Activated naive CD8-positive, alpha-beta T cell treated with anti-CD3 and anti-CD28 coated beads for 36 hours (primary cell): ENCODE data around the gene CTNND2. TPM values are rescaled to one million over a fixed set of nuclear protein-coding genes. Genes with fewer than 3 reads are reported as not detected.

Experiments
- DNase-seq: peaks from one replicate; pipeline ENCODE4 v3.0.0; 2021
- H3K27ac Mint-ChIP-seq: one replicate; pipeline ENCODE4 v1.8.0; 2022; ENCODE audit warnings: mild to moderate bottlenecking, moderate library complexity, mixed read lengths
- H3K27me3 Mint-ChIP-seq: one replicate; pipeline ENCODE4 v1.8.0; 2022; ENCODE audit warnings: mild to moderate bottlenecking, mixed read lengths
- H3K36me3 Mint-ChIP-seq: one replicate; pipeline ENCODE4 v1.8.0; 2021; ENCODE audit warnings: mild to moderate bottlenecking, mixed read lengths
- H3K4me1 Mint-ChIP-seq: one replicate; pipeline ENCODE4 v1.8.0; 2021; ENCODE audit warnings: mixed read lengths
- H3K4me3 Mint-ChIP-seq: one replicate; pipeline ENCODE4 v1.8.0; 2022; ENCODE audit warnings: mild to moderate bottlenecking, moderate library complexity, mixed read lengths
- H3K9me3 Mint-ChIP-seq: one replicate; pipeline ENCODE4 v1.8.0; 2022; ENCODE audit warnings: mixed read lengths
- total RNA-seq, 2 experiments: library from RNA; stranded (reverse); gene quantifications; one replicate each; pipeline ENCODE4 v1.2.3, GENCODE V29; 2021

The CTNND2 gene
- total RNA-seq, 2 experiments from 2014 or later, result not detected

DNA sequence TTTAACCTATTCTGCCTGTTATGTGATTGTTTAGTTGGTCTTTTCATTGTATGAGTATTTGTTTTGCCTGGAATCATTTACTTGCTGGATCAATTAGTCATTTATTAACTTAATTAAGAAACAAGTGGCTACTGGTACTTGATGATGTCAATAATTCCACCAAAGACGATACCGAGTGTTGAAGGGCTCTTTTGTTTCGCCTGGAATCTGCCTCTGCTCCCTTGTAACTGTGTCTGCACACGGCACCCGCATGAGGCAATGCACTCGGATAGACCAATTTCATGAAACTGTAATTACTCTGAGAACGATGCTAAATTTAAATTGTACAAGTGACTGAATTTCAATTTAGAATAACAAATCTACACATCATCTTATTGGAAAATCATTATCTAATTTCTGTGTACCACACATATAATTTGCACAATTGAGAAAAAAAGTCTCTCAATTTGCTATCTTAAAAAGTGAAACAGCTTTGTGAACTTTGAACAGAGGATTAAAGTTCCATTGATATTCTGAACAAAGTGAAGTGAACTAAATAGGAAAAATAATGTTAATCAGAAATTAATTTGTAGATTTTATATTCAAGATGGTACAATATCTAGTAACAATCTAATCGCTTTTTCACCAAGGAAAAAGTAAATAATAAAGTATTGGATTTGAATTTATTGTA, 143.2 kb downstream of the CTNND2 start:
- Mint-ChIP-seq H3K27me3 (no peaks in the 10 kb centered on the region), H3K4me1 (no peaks in the 10 kb centered on the region), H3K27ac (no peak overlapping the region), H3K36me3 (no peaks in the 10 kb centered on the region), H3K4me3 (no peak overlapping the region), H3K9me3 (peaks cover 19% of the 10 kb centered on the region)
- no peak for DNase-seq

DNA sequence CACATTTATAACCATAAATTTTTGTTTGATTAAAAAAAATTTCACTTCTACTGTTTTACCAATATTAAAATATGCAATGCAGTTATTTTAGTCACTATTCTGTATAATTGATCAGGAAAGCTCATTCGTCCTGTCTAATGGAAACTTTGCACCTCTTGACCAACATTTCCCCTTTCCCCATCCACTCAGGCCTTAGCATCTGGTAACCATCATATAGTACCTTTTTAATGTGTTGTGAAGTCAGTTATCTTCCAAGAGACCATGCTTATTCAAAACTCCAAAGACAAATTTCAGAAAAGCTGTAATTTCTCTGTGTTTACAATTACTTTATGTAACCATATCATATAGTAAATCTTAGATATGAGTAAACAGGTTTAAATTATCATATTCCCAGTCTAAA, 145.9 kb downstream of the CTNND2 start:
- H3K36me3 Mint-ChIP-seq, result no peaks in the 10 kb centered on the region
- peaks cover 15% of the 10 kb centered on the region for H3K9me3 Mint-ChIP-seq
- no peak overlapping the region for H3K4me3 Mint-ChIP-seq
- no peak overlapping the region for H3K27ac Mint-ChIP-seq
- H3K4me1 Mint-ChIP-seq, result no peaks in the 10 kb centered on the region
- no peak for DNase-seq
- no peaks in the 10 kb centered on the region for H3K27me3 Mint-ChIP-seq

GRCh38 chr5:11757661-11758060, 146.6 kb downstream of the CTNND2 start:
- Mint-ChIP-seq H3K9me3 (peaks cover 9% of the 10 kb centered on the region), H3K36me3 (no peaks in the 10 kb centered on the region), H3K27me3 (no peaks in the 10 kb centered on the region), H3K4me3 (no peak overlapping the region), H3K27ac (no peak overlapping the region), H3K4me1 (no peaks in the 10 kb centered on the region)
- no peak for DNase-seq

GRCh38 chr5:11737010-11737409, 167.2 kb downstream of the CTNND2 start:
- no peaks in the 10 kb centered on the region for H3K36me3 Mint-ChIP-seq
- H3K4me3 Mint-ChIP-seq, result no peak overlapping the region
- H3K27me3 Mint-ChIP-seq, result no peaks in the 10 kb centered on the region
- H3K4me1 Mint-ChIP-seq, result no peaks in the 10 kb centered on the region
- peaks cover 2% of the 10 kb centered on the region for H3K9me3 Mint-ChIP-seq
- no peak for DNase-seq
- no peak overlapping the region for H3K27ac Mint-ChIP-seq

DNA sequence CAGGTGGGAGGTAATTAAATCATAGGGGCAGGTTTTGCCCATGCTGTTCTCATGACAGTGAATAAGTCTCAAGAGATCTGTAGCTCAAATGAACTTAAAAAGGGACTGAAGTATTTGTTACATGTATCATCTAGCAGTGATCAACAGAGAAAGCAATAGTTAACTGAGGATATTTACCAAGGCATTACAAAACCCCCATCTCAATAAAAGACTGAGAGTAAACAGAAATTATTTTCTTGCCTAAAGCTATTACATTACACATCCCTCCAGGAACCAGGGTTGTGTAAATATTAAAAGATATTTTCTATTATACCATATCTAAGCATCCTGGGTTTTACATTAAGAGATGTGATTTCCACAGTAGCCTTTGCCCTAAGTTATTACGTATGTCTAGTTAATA, 169.9 kb downstream of the CTNND2 start:
- H3K9me3 Mint-ChIP-seq, result no peaks in the 10 kb centered on the region
- H3K27me3 Mint-ChIP-seq, result no peaks in the 10 kb centered on the region
- no peak overlapping the region for H3K4me3 Mint-ChIP-seq
- H3K36me3 Mint-ChIP-seq, result no peaks in the 10 kb centered on the region
- H3K27ac Mint-ChIP-seq, result no peak overlapping the region
- no peaks in the 10 kb centered on the region for H3K4me1 Mint-ChIP-seq
- no peak for DNase-seq

DNA sequence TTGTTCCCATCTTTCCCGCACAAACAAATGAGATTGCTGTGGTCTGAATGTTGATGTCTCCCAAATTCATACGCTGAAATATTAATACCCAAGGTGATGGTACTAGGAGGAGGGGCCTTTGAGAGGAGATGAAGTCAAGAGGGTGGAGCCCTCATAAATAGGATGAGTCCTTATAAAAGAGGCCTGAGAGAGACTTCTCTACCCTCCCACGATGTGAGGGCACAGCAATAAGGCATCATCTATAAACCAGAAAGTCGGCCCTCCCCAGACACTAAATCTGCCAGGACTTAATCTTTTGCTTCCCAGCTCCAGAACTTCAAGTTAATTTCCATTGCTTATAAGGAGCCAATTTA, 170.4 kb downstream of the CTNND2 start:
- H3K36me3 Mint-ChIP-seq, result no peaks in the 10 kb centered on the region
- H3K27me3 Mint-ChIP-seq, result no peaks in the 10 kb centered on the region

GRCh38 chr5:11733185-11733839, 170.9 kb downstream of the CTNND2 start:
- Mint-ChIP-seq H3K9me3 (no peaks in the 10 kb centered on the region), H3K27me3 (no peaks in the 10 kb centered on the region), H3K27ac (no peak overlapping the region), H3K36me3 (no peaks in the 10 kb centered on the region), H3K4me1 (no peaks in the 10 kb centered on the region), H3K4me3 (no peak overlapping the region)
- DNase-seq, result no peak

More for the DNA sequence above, 170.4 kb downstream of the CTNND2 start:
- Mint-ChIP-seq H3K4me1 (no peaks in the 10 kb centered on the region), H3K9me3 (no peaks in the 10 kb centered on the region), H3K4me3 (no peak overlapping the region), H3K27ac (no peak overlapping the region)
- no peak for DNase-seq

GRCh38 chr5:11724940-11725339, 179.3 kb downstream of the CTNND2 start:
- no peaks in the 10 kb centered on the region for H3K27me3 Mint-ChIP-seq
- H3K27ac Mint-ChIP-seq, result no peak overlapping the region
- H3K4me1 Mint-ChIP-seq, result no peaks in the 10 kb centered on the region
- no peak for DNase-seq
- H3K36me3 Mint-ChIP-seq, result peaks cover 1% of the 10 kb centered on the region
- H3K9me3 Mint-ChIP-seq, result no peaks in the 10 kb centered on the region
- H3K4me3 Mint-ChIP-seq, result no peak overlapping the region

- Mint-ChIP-seq H3K4me3 (no peak overlapping the region), H3K27me3 (no peaks in the 10 kb centered on the region), H3K27ac (no peak overlapping the region), H3K9me3 (no peaks in the 10 kb centered on the region), H3K36me3 (peaks cover 1% of the 10 kb centered on the region), H3K4me1 (no peaks in the 10 kb centered on the region)
- DNase-seq, result peak; percentile 2
Observed at GRCh38 chr5:11719888-11720481, 184.3 kb downstream of the CTNND2 start.

GRCh38 chr5:11715461-11716196, 188.6 kb downstream of the CTNND2 start:
- H3K27me3 Mint-ChIP-seq, result no peaks in the 10 kb centered on the region
- H3K4me1 Mint-ChIP-seq, result no peaks in the 10 kb centered on the region
- H3K36me3 Mint-ChIP-seq, result peaks cover 1% of the 10 kb centered on the region
- DNase-seq, result no peak
- H3K27ac Mint-ChIP-seq, result no peak overlapping the region
- no peak overlapping the region for H3K4me3 Mint-ChIP-seq
- no peaks in the 10 kb centered on the region for H3K9me3 Mint-ChIP-seq

- Mint-ChIP-seq H3K9me3 (no peaks in the 10 kb centered on the region), H3K4me1 (no peaks in the 10 kb centered on the region), H3K27me3 (no peaks in the 10 kb centered on the region), H3K4me3 (no peak overlapping the region), H3K36me3 (no peaks in the 10 kb centered on the region), H3K27ac (no peak overlapping the region)
- no peak for DNase-seq
Observed at GRCh38 chr5:11711932-11712331, 192.3 kb downstream of the CTNND2 start.

GRCh38 chr5:11709021-11709420, 195.2 kb downstream of the CTNND2 start:
- no peak overlapping the region for H3K4me3 Mint-ChIP-seq
- no peak overlapping the region for H3K27ac Mint-ChIP-seq
- no peaks in the 10 kb centered on the region for H3K27me3 Mint-ChIP-seq
- no peaks in the 10 kb centered on the region for H3K4me1 Mint-ChIP-seq
- no peaks in the 10 kb centered on the region for H3K36me3 Mint-ChIP-seq
- DNase-seq, result no peak
- H3K9me3 Mint-ChIP-seq, result no peaks in the 10 kb centered on the region

GRCh38 chr5:11704916-11705315, 199.3 kb downstream of the CTNND2 start:
- H3K27me3 Mint-ChIP-seq, result no peaks in the 10 kb centered on the region

DNA sequence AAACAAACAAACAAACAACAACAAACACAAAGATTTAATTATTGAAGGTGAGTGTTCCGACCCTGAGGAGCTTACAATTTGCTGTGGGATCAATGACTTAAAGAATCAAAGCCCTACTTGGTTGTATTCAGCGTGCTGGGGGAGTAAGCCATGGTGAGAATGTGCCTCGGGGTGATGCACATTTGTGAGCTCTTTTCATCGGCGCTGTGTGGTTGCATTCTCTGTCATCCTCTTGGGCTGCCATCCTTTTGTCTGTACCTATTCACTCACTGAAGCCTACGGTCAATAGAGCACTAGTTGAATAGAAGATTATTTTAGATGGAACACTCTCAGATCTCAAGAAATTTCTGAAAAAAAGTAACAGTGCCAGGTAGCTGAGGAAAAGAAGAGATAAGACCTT, 203.9 kb downstream of the CTNND2 start:
- no peaks in the 10 kb centered on the region for H3K36me3 Mint-ChIP-seq
- H3K4me1 Mint-ChIP-seq, result no peaks in the 10 kb centered on the region
- no peaks in the 10 kb centered on the region for H3K9me3 Mint-ChIP-seq
- H3K4me3 Mint-ChIP-seq, result no peak overlapping the region
- DNase-seq, result no peak
- H3K27ac Mint-ChIP-seq, result no peak overlapping the region
- no peaks in the 10 kb centered on the region for H3K27me3 Mint-ChIP-seq

More at GRCh38 chr5:11704916-11705315, 199.3 kb downstream of the CTNND2 start:
- no peak for DNase-seq
- H3K9me3 Mint-ChIP-seq, result no peaks in the 10 kb centered on the region
- no peak overlapping the region for H3K4me3 Mint-ChIP-seq
- H3K27ac Mint-ChIP-seq, result no peak overlapping the region
- no peaks in the 10 kb centered on the region for H3K36me3 Mint-ChIP-seq
- no peaks in the 10 kb centered on the region for H3K4me1 Mint-ChIP-seq

GRCh38 chr5:11692636-11693035, 211.6 kb downstream of the CTNND2 start:
- Mint-ChIP-seq H3K36me3 (no peaks in the 10 kb centered on the region), H3K4me1 (no peaks in the 10 kb centered on the region), H3K27me3 (no peaks in the 10 kb centered on the region), H3K27ac (no peak overlapping the region), H3K4me3 (no peak overlapping the region), H3K9me3 (no peaks in the 10 kb centered on the region)
- no peak for DNase-seq
